OCI-LY1 (cell line): ENCODE results near the gene SPATA31C1.

Experiments
- EZH2 ChIP-seq: fragments of 200-600 bp; sonication (generic), shearing (Covaris generic); IDR thresholded peaks from 2 replicates; pipeline ENCODE4 v1.8.0; 2017; ENCODE audit warnings: borderline replicate concordance, mixed run types, mild to moderate bottlenecking, antibody characterized with exemption, low read length, moderate library complexity, mixed read lengths
- TF ChIP-seq, protein P1 (sequence below): fragments of 200-600 bp; sonication (generic), shearing (Covaris generic); IDR thresholded peaks from 2 replicates; pipeline ENCODE4 v1.5.1; 2017; ENCODE audit warnings: mild to moderate bottlenecking, antibody characterized with exemption, low read length, moderate library complexity, mixed read lengths

DNA sequence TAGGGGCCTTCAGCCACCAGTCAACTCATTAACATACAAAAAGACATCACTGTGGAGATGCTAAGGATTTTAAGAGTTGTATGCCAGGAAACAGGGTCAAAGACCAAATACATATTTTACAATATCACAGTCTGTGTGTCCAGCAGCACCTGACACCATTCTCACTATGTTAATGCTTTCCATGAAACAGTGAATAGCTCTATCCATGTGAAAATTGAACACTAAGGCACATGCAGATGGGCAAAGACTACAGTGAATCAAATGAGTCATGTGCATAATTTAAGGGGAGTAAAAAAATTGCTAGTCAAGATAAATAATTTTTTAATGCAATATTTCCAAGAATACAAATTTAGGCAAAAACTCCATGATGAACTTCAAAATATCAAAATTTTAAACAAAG is 42.7 kb upstream of the SPATA31C1 start:
- no peak for TF ChIP-seq EZH2
- TF ChIP-seq, protein P1, sequence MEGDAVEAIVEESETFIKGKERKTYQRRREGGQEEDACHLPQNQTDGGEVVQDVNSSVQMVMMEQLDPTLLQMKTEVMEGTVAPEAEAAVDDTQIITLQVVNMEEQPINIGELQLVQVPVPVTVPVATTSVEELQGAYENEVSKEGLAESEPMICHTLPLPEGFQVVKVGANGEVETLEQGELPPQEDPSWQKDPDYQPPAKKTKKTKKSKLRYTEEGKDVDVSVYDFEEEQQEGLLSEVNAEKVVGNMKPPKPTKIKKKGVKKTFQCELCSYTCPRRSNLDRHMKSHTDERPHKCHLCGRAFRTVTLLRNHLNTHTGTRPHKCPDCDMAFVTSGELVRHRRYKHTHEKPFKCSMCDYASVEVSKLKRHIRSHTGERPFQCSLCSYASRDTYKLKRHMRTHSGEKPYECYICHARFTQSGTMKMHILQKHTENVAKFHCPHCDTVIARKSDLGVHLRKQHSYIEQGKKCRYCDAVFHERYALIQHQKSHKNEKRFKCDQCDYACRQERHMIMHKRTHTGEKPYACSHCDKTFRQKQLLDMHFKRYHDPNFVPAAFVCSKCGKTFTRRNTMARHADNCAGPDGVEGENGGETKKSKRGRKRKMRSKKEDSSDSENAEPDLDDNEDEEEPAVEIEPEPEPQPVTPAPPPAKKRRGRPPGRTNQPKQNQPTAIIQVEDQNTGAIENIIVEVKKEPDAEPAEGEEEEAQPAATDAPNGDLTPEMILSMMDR: no peak
